ENCODE results near the gene C2CD4D.
"Not testable (repeated sequence)": the region's sequence is repeated elsewhere in the genome, so short reads cannot be mapped to it uniquely, and the experiment has no call there.

The C2CD4D gene

GRCh38 chr1:151839457-151840403, at the start of gene C2CD4D:
Gene C2CD4D (minus strand): TSS chr1:151839820. CDS start chr1:151838989, 831 bp downstream.
- no peak for TF ChIP-seq ZNF274 (IDR thresholded peaks at IDR 0.05; ENCODE audit: low read depth, low read length)
- Histone ChIP-seq H3K9ac (ENCODE audit: insufficient read length, low read depth) (peak within 1 kb of the TSS; percentile 92), H3K4me3 (ENCODE audit: insufficient read length, low read depth) (peak within 1 kb of the TSS; percentile 62), H3K27me3 (ENCODE audit: insufficient read depth, insufficient read length) (peaks cover 25% of the 10 kb centered on the region), H3K9me3 (ENCODE audit: insufficient read depth, low read length) (no peaks in the 10 kb centered on the region), H3K4me1 (ENCODE audit: insufficient read depth, insufficient read length) (peaks cover 6% of the 10 kb centered on the region), H3K36me3 (ENCODE audit: insufficient read depth, insufficient read length, low read length) (peaks cover 5% of the 10 kb centered on the region)
- DNase-seq (ENCODE audit: low read depth, low spot score), result peak; percentile 80

- H3K4me1 ChIP-seq (ENCODE audit: insufficient read depth, insufficient read length), result no peaks in the 10 kb centered on the region
- no peak overlapping the region for H3K9ac ChIP-seq (ENCODE audit: insufficient read length, low read depth)
- H3K9me3 ChIP-seq (ENCODE audit: insufficient read depth, low read length), result peaks cover 8% of the 10 kb centered on the region; the same call in 1 of the 2 replicates
- H3K27me3 ChIP-seq (ENCODE audit: insufficient read depth, insufficient read length), result no peaks in the 10 kb centered on the region
- peaks cover 74% of the 10 kb centered on the region for H3K36me3 ChIP-seq (ENCODE audit: insufficient read depth, insufficient read length, low read length)
- TF ChIP-seq ZNF274 (IDR thresholded peaks at IDR 0.05; ENCODE audit: low read depth, low read length), result no peak
- no peak for TF ChIP-seq SUZ12 (IDR thresholded peaks at IDR 0.05; ENCODE audit: extremely low read depth, insufficient read depth, insufficient read length)
- TF ChIP-seq YY1 (IDR thresholded peaks at IDR 0.05; ENCODE audit: insufficient read depth, insufficient read length), result no peak
- no peak overlapping the region for H3K4me3 ChIP-seq (ENCODE audit: insufficient read length, low read depth)
- DNase-seq (ENCODE audit: low read depth, low spot score), result no peak
Observed at GRCh38 chr1:151888972-151889570, 49.5 kb upstream of the C2CD4D start.

- H3K9me3 ChIP-seq (ENCODE audit: insufficient read depth, low read length), result peaks cover 8% of the 10 kb centered on the region; the same call in 1 of the 2 replicates
- H3K4me3 ChIP-seq (ENCODE audit: insufficient read length, low read depth), result no peak overlapping the region
- H3K27me3 ChIP-seq (ENCODE audit: insufficient read depth, insufficient read length), result no peaks in the 10 kb centered on the region
- DNase-seq (ENCODE audit: low read depth, low spot score), result no peak
- no peaks in the 10 kb centered on the region for H3K4me1 ChIP-seq (ENCODE audit: insufficient read depth, insufficient read length)
- no peak overlapping the region for H3K9ac ChIP-seq (ENCODE audit: insufficient read length, low read depth)
- no peak for TF ChIP-seq YY1 (IDR thresholded peaks at IDR 0.05; ENCODE audit: insufficient read depth, insufficient read length)
- peaks cover 59% of the 10 kb centered on the region for H3K36me3 ChIP-seq (ENCODE audit: insufficient read depth, insufficient read length, low read length)
Observed at GRCh38 chr1:151887028-151887427, 47.4 kb upstream of the C2CD4D start.

GRCh38 chr1:151885479-151885878, 45.9 kb upstream of the C2CD4D start:
- Histone ChIP-seq H3K4me3 (ENCODE audit: insufficient read length, low read depth) (no peak overlapping the region), H3K9ac (ENCODE audit: insufficient read length, low read depth) (no peak overlapping the region)
- TF ChIP-seq YY1 (IDR thresholded peaks at IDR 0.05; ENCODE audit: insufficient read depth, insufficient read length) (no peak), SUZ12 (IDR thresholded peaks at IDR 0.05; ENCODE audit: extremely low read depth, insufficient read depth, insufficient read length) (no peak), ZNF274 (IDR thresholded peaks at IDR 0.05; ENCODE audit: low read depth, low read length) (no peak)

GRCh38 chr1:151884879-151885278, 45.3 kb upstream of the C2CD4D start:
- not testable (repeated sequence) for H3K9me3 ChIP-seq (ENCODE audit: insufficient read depth, low read length); H3K4me1 ChIP-seq (ENCODE audit: insufficient read depth, insufficient read length); H3K9ac ChIP-seq (ENCODE audit: insufficient read length, low read depth); DNase-seq (ENCODE audit: low read depth, low spot score); H3K27me3 ChIP-seq (ENCODE audit: insufficient read depth, insufficient read length); H3K4me3 ChIP-seq (ENCODE audit: insufficient read length, low read depth)
- peaks cover 39% of the 10 kb centered on the region for H3K36me3 ChIP-seq (ENCODE audit: insufficient read depth, insufficient read length, low read length)

More at GRCh38 chr1:151885479-151885878, 45.9 kb upstream of the C2CD4D start:
- Histone ChIP-seq H3K9me3 (ENCODE audit: insufficient read depth, low read length) (peaks cover 8% of the 10 kb centered on the region; the same call in 1 of the 2 replicates), H3K4me1 (ENCODE audit: insufficient read depth, insufficient read length) (no peaks in the 10 kb centered on the region), H3K36me3 (ENCODE audit: insufficient read depth, insufficient read length, low read length) (peaks cover 44% of the 10 kb centered on the region), H3K27me3 (ENCODE audit: insufficient read depth, insufficient read length) (no peaks in the 10 kb centered on the region)
- no peak for DNase-seq (ENCODE audit: low read depth, low spot score)

GRCh38 chr1:151884445-151884844, 44.8 kb upstream of the C2CD4D start:
- not testable (repeated sequence) for H3K9ac ChIP-seq (ENCODE audit: insufficient read length, low read depth); H3K4me3 ChIP-seq (ENCODE audit: insufficient read length, low read depth); H3K27me3 ChIP-seq (ENCODE audit: insufficient read depth, insufficient read length); H3K4me1 ChIP-seq (ENCODE audit: insufficient read depth, insufficient read length); H3K9me3 ChIP-seq (ENCODE audit: insufficient read depth, low read length); DNase-seq (ENCODE audit: low read depth, low spot score)
- peaks cover 37% of the 10 kb centered on the region for H3K36me3 ChIP-seq (ENCODE audit: insufficient read depth, insufficient read length, low read length)

- not testable (repeated sequence) for H3K27me3 ChIP-seq (ENCODE audit: insufficient read depth, insufficient read length); H3K9me3 ChIP-seq (ENCODE audit: insufficient read depth, low read length); H3K9ac ChIP-seq (ENCODE audit: insufficient read length, low read depth); DNase-seq (ENCODE audit: low read depth, low spot score); H3K4me3 ChIP-seq (ENCODE audit: insufficient read length, low read depth); H3K4me1 ChIP-seq (ENCODE audit: insufficient read depth, insufficient read length)
- H3K36me3 ChIP-seq (ENCODE audit: insufficient read depth, insufficient read length, low read length), result peaks cover 31% of the 10 kb centered on the region
Observed at GRCh38 chr1:151883898-151884297, 44.3 kb upstream of the C2CD4D start.

GRCh38 chr1:151882918-151883317, 43.3 kb upstream of the C2CD4D start:
- not testable (repeated sequence) for DNase-seq (ENCODE audit: low read depth, low spot score); H3K9me3 ChIP-seq (ENCODE audit: insufficient read depth, low read length); H3K4me3 ChIP-seq (ENCODE audit: insufficient read length, low read depth); H3K4me1 ChIP-seq (ENCODE audit: insufficient read depth, insufficient read length); H3K9ac ChIP-seq (ENCODE audit: insufficient read length, low read depth); H3K27me3 ChIP-seq (ENCODE audit: insufficient read depth, insufficient read length)
- peaks cover 26% of the 10 kb centered on the region for H3K36me3 ChIP-seq (ENCODE audit: insufficient read depth, insufficient read length, low read length)
